HUES64 (cell line): ENCODE data around the gene LHFPL5.

Experiments used
- H3K27ac ChIP-seq: 2 replicates; pipeline ENCODE4 v1.7.0; 2013; ENCODE audit warnings: low read depth, low read length, inconsistent platforms
- H3K27me3 ChIP-seq: 2 replicates; pipeline ENCODE4 v1.6.1; 2013; ENCODE audit warnings: mild to moderate bottlenecking, low read length; ENCODE audit not compliant: insufficient read depth
- H3K36me3 ChIP-seq: 2 replicates; pipeline ENCODE4 v1.6.1; 2013; ENCODE audit warnings: mild to moderate bottlenecking, low read length; ENCODE audit not compliant: insufficient read depth
- H3K4me1 ChIP-seq: 2 replicates; pipeline ENCODE4 v1.6.1; 2013; ENCODE audit warnings: mild to moderate bottlenecking, low read length, moderate library complexity; ENCODE audit not compliant: insufficient read depth
- H3K4me3 ChIP-seq: 2 replicates; pipeline ENCODE4 v1.5.1; 2013; ENCODE audit warnings: mild to moderate bottlenecking, low read length, moderate library complexity
- H3K9ac ChIP-seq: 2 replicates; pipeline ENCODE4 v1.6.1; 2013; ENCODE audit warnings: mild to moderate bottlenecking, low read depth, low read length
- H3K9me3 ChIP-seq: 2 replicates; pipeline ENCODE4 v1.6.1; 2013; ENCODE audit warnings: low read depth, low read length; ENCODE audit not compliant: insufficient read depth
- WGBS: fragments of 150-250, 120-280 bp; methylation state at CpG from one replicate; pipeline ENCODE4 v1.1.7; 2013; ENCODE audit warnings: missing lambda C conversion rate; 5-methylcytosine and 5-hydroxymethylcytosine counted together

LHFPL5 gene

GRCh38 chr6:35778437-35778836, 26.7 kb upstream of the LHFPL5 start:
- H3K9me3 ChIP-seq = no peaks in the 10 kb centered on the region
- no peaks in the 10 kb centered on the region for H3K36me3 ChIP-seq
- H3K27ac ChIP-seq = no peak overlapping the region
- no peak overlapping the region for H3K9ac ChIP-seq
- peaks cover 14% of the 10 kb centered on the region for H3K27me3 ChIP-seq
- H3K4me3 ChIP-seq = no peak overlapping the region
- 94% methylated on average over 2 of the region's 2 CpGs for WGBS
- no peaks in the 10 kb centered on the region for H3K4me1 ChIP-seq

GRCh38 chr6:35780719-35781118, 24.4 kb upstream of the LHFPL5 start, which contains the start of gene CLPSL1:
Gene CLPSL1, plus strand, starts transcription at chr6:35781019. Its CDS starts 92 bp downstream, at chr6:35781111.
- Histone ChIP-seq H3K36me3 (no peaks in the 10 kb centered on the region), H3K9me3 (no peaks in the 10 kb centered on the region), H3K4me3 (no peak within 1 kb of the TSS), H3K9ac (no peak within 1 kb of the TSS), H3K4me1 (no peaks in the 10 kb centered on the region), H3K27me3 (peaks cover 9% of the 10 kb centered on the region), H3K27ac (no peak within 1 kb of the TSS)
- WGBS = 93% methylated on average over 7 of the region's 7 CpGs

GRCh38 chr6:35781290-35781689, 23.9 kb upstream of the LHFPL5 start:
- Histone ChIP-seq H3K36me3 (no peaks in the 10 kb centered on the region), H3K4me1 (no peaks in the 10 kb centered on the region), H3K9ac (no peak overlapping the region), H3K9me3 (no peaks in the 10 kb centered on the region), H3K27me3 (peaks cover 5% of the 10 kb centered on the region), H3K4me3 (no peak overlapping the region), H3K27ac (no peak overlapping the region)
- 85% methylated on average over 1 of the region's 2 CpGs for WGBS

GRCh38 chr6:35782424-35782823, 22.7 kb upstream of the LHFPL5 start:
- Histone ChIP-seq H3K27me3 (peaks cover 2% of the 10 kb centered on the region), H3K4me3 (no peak overlapping the region), H3K9ac (no peak overlapping the region), H3K36me3 (no peaks in the 10 kb centered on the region), H3K27ac (no peak overlapping the region), H3K9me3 (no peaks in the 10 kb centered on the region), H3K4me1 (no peaks in the 10 kb centered on the region)
- WGBS = 90% methylated on average over 2 of the region's 3 CpGs

- Histone ChIP-seq H3K4me1 (no peaks in the 10 kb centered on the region), H3K27ac (no peak overlapping the region), H3K36me3 (no peaks in the 10 kb centered on the region), H3K4me3 (no peak overlapping the region), H3K27me3 (no peaks in the 10 kb centered on the region), H3K9me3 (no peaks in the 10 kb centered on the region), H3K9ac (no peak overlapping the region)
- 97% methylated on average over 1 of the region's 2 CpGs for WGBS
These were observed 21.0 kb upstream of the LHFPL5 start for GRCh38 chr6:35784200-35784599.

- H3K36me3 ChIP-seq = no peaks in the 10 kb centered on the region
- H3K9ac ChIP-seq = no peak overlapping the region
- H3K4me1 ChIP-seq = no peaks in the 10 kb centered on the region
- no peaks in the 10 kb centered on the region for H3K27me3 ChIP-seq
- 86% methylated on average over 2 of the region's 2 CpGs for WGBS
- no peaks in the 10 kb centered on the region for H3K9me3 ChIP-seq
- no peak overlapping the region for H3K27ac ChIP-seq
- H3K4me3 ChIP-seq = no peak overlapping the region
These were observed 18.9 kb upstream of the LHFPL5 start for GRCh38 chr6:35786272-35786671.

- Histone ChIP-seq H3K27me3 (no peaks in the 10 kb centered on the region), H3K36me3 (no peaks in the 10 kb centered on the region), H3K27ac (no peak overlapping the region), H3K9me3 (no peaks in the 10 kb centered on the region), H3K9ac (no peak overlapping the region), H3K4me1 (no peaks in the 10 kb centered on the region), H3K4me3 (no peak overlapping the region)
- WGBS = 90% methylated on average over 25 of the region's 25 CpGs
These were observed 18.3 kb upstream of the LHFPL5 start for GRCh38 chr6:35786810-35787209.

GRCh38 chr6:35787266-35788218, 17.6 kb upstream of the LHFPL5 start:
- Histone ChIP-seq H3K27ac (no peak overlapping the region), H3K36me3 (no peaks in the 10 kb centered on the region), H3K9me3 (no peaks in the 10 kb centered on the region), H3K4me3 (no peak overlapping the region), H3K4me1 (no peaks in the 10 kb centered on the region), H3K9ac (no peak overlapping the region), H3K27me3 (no peaks in the 10 kb centered on the region)
- WGBS = 92% methylated on average over 13 of the region's 13 CpGs

- no peak overlapping the region for H3K27ac ChIP-seq
- H3K9ac ChIP-seq = no peak overlapping the region
- 79% methylated on average over 4 of the region's 4 CpGs for WGBS
- no peaks in the 10 kb centered on the region for H3K4me1 ChIP-seq
- no peaks in the 10 kb centered on the region for H3K9me3 ChIP-seq
- no peaks in the 10 kb centered on the region for H3K27me3 ChIP-seq
- H3K4me3 ChIP-seq = no peak overlapping the region
- H3K36me3 ChIP-seq = no peaks in the 10 kb centered on the region
These were observed 16.6 kb upstream of the LHFPL5 start for GRCh38 chr6:35788423-35788982.

GRCh38 chr6:35790683-35791082, 14.5 kb upstream of the LHFPL5 start:
- Histone ChIP-seq H3K9me3 (no peaks in the 10 kb centered on the region), H3K27ac (no peak overlapping the region), H3K4me1 (no peaks in the 10 kb centered on the region), H3K9ac (no peak overlapping the region), H3K36me3 (no peaks in the 10 kb centered on the region), H3K27me3 (no peaks in the 10 kb centered on the region), H3K4me3 (no peak overlapping the region)
- 91% methylated on average over 5 of the region's 5 CpGs for WGBS

GRCh38 chr6:35794536-35795452, 10.4 kb upstream of the LHFPL5 start:
- no peaks in the 10 kb centered on the region for H3K36me3 ChIP-seq
- H3K27ac ChIP-seq = no peak overlapping the region
- no peak overlapping the region for H3K4me3 ChIP-seq
- H3K27me3 ChIP-seq = no peaks in the 10 kb centered on the region
- WGBS = 95% methylated on average over 17 of the region's 17 CpGs
- H3K4me1 ChIP-seq = 0 out of 2 replicates have a peak, but pooled peaks cover 5% of the 10 kb centered on the region
- no peak overlapping the region for H3K9ac ChIP-seq
- no peaks in the 10 kb centered on the region for H3K9me3 ChIP-seq
